Stomach (tissue), 4 donors: ENCODE measurements around the gene CLEC2L.

Experiments
- POLR2A ChIP-seq, 4 donors: fragments of 450-650 bp; IDR thresholded peaks; one replicate each; pipeline ENCODE4 v1.6.1; 2016; ENCODE audit warnings: antibody characterized with exemption in 4 of 4, control low read depth in 2 of 4, mild to moderate bottlenecking in 1 of 4, moderate library complexity in 1 of 4
- POLR2AphosphoS5 ChIP-seq, 3 donors: sonication (generic); formaldehyde crosslinking; IDR thresholded peaks; one replicate each; pipeline ENCODE4 v1.6.1; 2016; ENCODE audit warnings: antibody characterized with exemption in 3 of 3
- TF ChIP-seq, protein P1 (sequence below), 7 experiments: fragments of 450-650 bp in 4 of 7; fragments of 200-600 bp in 3 of 7; sonication (generic) in 3 of 7; IDR thresholded peaks; one replicate each; pipeline ENCODE4 v1.5.1; 2016 to 2019; ENCODE audit warnings: antibody characterized with exemption in 7 of 7, control low read depth in 2 of 7, mild to moderate bottlenecking in 1 of 7

DNA sequence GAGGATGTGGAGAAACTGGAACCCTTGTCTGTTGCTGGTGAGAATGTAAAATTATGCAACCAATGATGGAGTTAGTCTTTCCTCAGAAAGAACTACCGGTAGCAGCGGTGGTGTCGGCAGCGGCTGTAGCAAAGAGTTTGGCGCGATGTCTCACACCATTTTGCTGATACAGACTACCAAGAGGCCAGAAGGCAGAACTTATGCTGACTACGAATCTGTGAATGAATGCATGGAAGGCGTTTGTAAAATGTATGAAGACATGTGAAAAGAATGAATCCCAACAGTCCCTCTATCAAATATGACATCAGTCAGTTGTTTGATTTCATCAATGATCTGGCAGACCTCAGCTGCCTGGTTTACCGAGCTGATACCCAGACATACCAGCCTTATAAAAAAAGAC is 10.6 kb downstream of the CLEC2L start:
- TF ChIP-seq, protein P1, sequence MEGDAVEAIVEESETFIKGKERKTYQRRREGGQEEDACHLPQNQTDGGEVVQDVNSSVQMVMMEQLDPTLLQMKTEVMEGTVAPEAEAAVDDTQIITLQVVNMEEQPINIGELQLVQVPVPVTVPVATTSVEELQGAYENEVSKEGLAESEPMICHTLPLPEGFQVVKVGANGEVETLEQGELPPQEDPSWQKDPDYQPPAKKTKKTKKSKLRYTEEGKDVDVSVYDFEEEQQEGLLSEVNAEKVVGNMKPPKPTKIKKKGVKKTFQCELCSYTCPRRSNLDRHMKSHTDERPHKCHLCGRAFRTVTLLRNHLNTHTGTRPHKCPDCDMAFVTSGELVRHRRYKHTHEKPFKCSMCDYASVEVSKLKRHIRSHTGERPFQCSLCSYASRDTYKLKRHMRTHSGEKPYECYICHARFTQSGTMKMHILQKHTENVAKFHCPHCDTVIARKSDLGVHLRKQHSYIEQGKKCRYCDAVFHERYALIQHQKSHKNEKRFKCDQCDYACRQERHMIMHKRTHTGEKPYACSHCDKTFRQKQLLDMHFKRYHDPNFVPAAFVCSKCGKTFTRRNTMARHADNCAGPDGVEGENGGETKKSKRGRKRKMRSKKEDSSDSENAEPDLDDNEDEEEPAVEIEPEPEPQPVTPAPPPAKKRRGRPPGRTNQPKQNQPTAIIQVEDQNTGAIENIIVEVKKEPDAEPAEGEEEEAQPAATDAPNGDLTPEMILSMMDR (IDR thresholded peaks at IDR 0.05): no peak
- TF ChIP-seq POLR2A (IDR thresholded peaks at IDR 0.05): no peak
- no peak for TF ChIP-seq POLR2AphosphoS5 (IDR thresholded peaks at IDR 0.05)
